Activated CD4-positive, alpha-beta memory T cell treated with anti-CD3 and anti-CD28 coated beads, Interleukin-2, amount 10 ng/mL, durations not matched to agents 7 days and 5 days (primary cell): Measurements from ENCODE around the gene TNFRSF21. TPM values are rescaled to one million over a fixed set of nuclear protein-coding genes. Genes with fewer than 3 reads are reported as not detected.
A peak's percentile ranks its signal among the peaks of the same experiment; 100 is the strongest.

Experiments
- CTCF ChIA-PET: fragments of 350-600 bp; sonication (Branson Sonifier 250); formaldehyde crosslinking; loops from one replicate; lab custom pipeline; 2021; ENCODE audit warnings: antibody characterized with exemption, inconsistent platforms; lab: Charles Lee
- POLR2A ChIA-PET: fragments of 350-600 bp; sonication (Branson Sonifier 250); formaldehyde crosslinking; loops from one replicate; lab custom pipeline; 2021; ENCODE audit warnings: antibody characterized with exemption; lab: Charles Lee
- DNase-seq: peaks from one replicate; pipeline ENCODE4 v3.0.0-alpha.2; 2020
- H3K27ac Mint-ChIP-seq: one replicate; pipeline ENCODE4 v1.8.0; 2021; ENCODE audit warnings: mild to moderate bottlenecking, mixed read lengths
- H3K27me3 Mint-ChIP-seq: one replicate; pipeline ENCODE4 v1.8.0; 2021; ENCODE audit warnings: mixed read lengths
- H3K36me3 Mint-ChIP-seq: one replicate; pipeline ENCODE4 v1.8.0; 2021; ENCODE audit warnings: low read depth, mixed read lengths
- H3K4me1 Mint-ChIP-seq: one replicate; pipeline ENCODE4 v1.8.0; 2021; ENCODE audit warnings: mixed read lengths
- H3K4me3 Mint-ChIP-seq: one replicate; pipeline ENCODE4 v1.8.0; 2021; ENCODE audit warnings: mild to moderate bottlenecking, mixed read lengths
- H3K9me3 Mint-ChIP-seq: one replicate; pipeline ENCODE4 v1.8.0; 2021; ENCODE audit warnings: mixed read lengths
- total RNA-seq, 2 experiments: library from RNA; stranded (reverse); gene quantifications; one replicate each; pipeline ENCODE4 v1.2.3, GENCODE V29; 2021

Gene TNFRSF21
- total RNA-seq, 2 experiments from 2014 or later = 0.18 TPM; not detected in 1

DNA sequence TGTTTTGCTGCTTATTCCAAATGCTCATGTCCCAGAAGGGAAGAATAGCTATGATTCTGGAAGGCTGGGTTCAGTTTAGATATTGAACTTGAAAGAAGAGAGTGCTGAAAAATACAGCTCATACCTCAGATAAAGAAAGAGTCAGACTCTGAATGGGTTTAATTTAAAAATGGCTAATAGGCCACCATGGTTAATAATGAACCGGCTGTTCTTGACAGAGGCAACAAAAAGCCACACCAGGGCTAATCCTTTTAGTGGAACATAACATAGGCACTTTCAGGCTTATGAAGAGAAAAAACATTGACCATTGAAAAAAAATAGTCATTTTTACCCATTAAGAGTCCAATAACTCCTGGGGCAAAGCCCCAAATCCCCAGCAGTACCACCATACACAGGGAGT, 59.4 kb downstream of the TNFRSF21 start:
- no peak overlapping the region for H3K27ac Mint-ChIP-seq
- no peaks in the 10 kb centered on the region for H3K27me3 Mint-ChIP-seq
- H3K9me3 Mint-ChIP-seq = no peaks in the 10 kb centered on the region
- ChIA-PET CTCF (no interaction called here), POLR2A (no interaction called here)
- no peak overlapping the region for H3K4me3 Mint-ChIP-seq
- no peaks in the 10 kb centered on the region for H3K4me1 Mint-ChIP-seq
- no peaks in the 10 kb centered on the region for H3K36me3 Mint-ChIP-seq
- no peak for DNase-seq

DNA sequence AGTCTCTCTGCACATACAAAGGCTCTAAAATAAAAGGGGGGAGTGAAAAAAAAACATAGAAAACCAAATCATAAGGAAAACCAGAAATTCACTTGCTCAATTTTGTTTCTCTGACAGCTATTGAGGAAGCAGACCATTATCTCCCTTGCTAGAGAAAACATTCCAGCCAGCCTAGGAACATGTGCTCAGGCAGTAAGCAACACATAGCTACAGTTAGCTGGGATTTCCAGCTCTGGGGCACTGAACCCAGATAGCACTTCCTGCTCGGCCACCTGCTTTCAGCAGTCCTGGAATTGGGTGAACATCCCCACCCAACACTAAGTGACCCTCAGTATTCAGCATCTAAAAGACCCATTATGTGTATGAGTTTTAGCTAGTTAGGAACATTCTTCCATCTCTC, 61.3 kb downstream of the TNFRSF21 start:
- Mint-ChIP-seq H3K27me3 (no peaks in the 10 kb centered on the region), H3K4me1 (no peaks in the 10 kb centered on the region), H3K27ac (no peak overlapping the region), H3K9me3 (no peaks in the 10 kb centered on the region), H3K36me3 (no peaks in the 10 kb centered on the region), H3K4me3 (no peak overlapping the region)
- ChIA-PET POLR2A (no interaction called here), CTCF (no interaction called here)
- DNase-seq = no peak

GRCh38 chr6:47247227-47247797, 62.4 kb downstream of the TNFRSF21 start:
- ChIA-PET CTCF (no interaction called here), POLR2A (no interaction called here)
- Mint-ChIP-seq H3K9me3 (no peaks in the 10 kb centered on the region), H3K4me1 (peaks cover 1% of the 10 kb centered on the region), H3K4me3 (no peak overlapping the region), H3K27ac (no peak overlapping the region), H3K36me3 (no peaks in the 10 kb centered on the region), H3K27me3 (no peaks in the 10 kb centered on the region)
- DNase-seq = no peak

GRCh38 chr6:47246551-47246950, 63.2 kb downstream of the TNFRSF21 start:
- Mint-ChIP-seq H3K27ac (no peak overlapping the region), H3K4me1 (peaks cover 2% of the 10 kb centered on the region), H3K36me3 (no peaks in the 10 kb centered on the region), H3K9me3 (no peaks in the 10 kb centered on the region), H3K27me3 (no peaks in the 10 kb centered on the region), H3K4me3 (no peak overlapping the region)
- ChIA-PET POLR2A (no interaction called here), CTCF (no interaction called here)
- DNase-seq = no peak

GRCh38 chr6:47245745-47246371, 63.8 kb downstream of the TNFRSF21 start:
- H3K36me3 Mint-ChIP-seq = no peaks in the 10 kb centered on the region
- H3K27ac Mint-ChIP-seq = no peak overlapping the region
- POLR2A ChIA-PET = no interaction called here
- no peak for DNase-seq
- H3K9me3 Mint-ChIP-seq = no peaks in the 10 kb centered on the region
- peaks cover 2% of the 10 kb centered on the region for H3K4me1 Mint-ChIP-seq
- CTCF ChIA-PET = no interaction called here
- H3K4me3 Mint-ChIP-seq = no peak overlapping the region
- no peaks in the 10 kb centered on the region for H3K27me3 Mint-ChIP-seq

GRCh38 chr6:47242483-47243386, 67.0 kb downstream of the TNFRSF21 start:
- no peaks in the 10 kb centered on the region for H3K36me3 Mint-ChIP-seq
- peaks cover 2% of the 10 kb centered on the region for H3K4me1 Mint-ChIP-seq
- H3K9me3 Mint-ChIP-seq = no peaks in the 10 kb centered on the region
- peak; percentile 40 for DNase-seq
- H3K27ac Mint-ChIP-seq = no peak overlapping the region
- CTCF ChIA-PET = interaction anchor here (0.7 kb wide), 1 partner anchor 20 kb away, joined by 3 read pairs; no protein-coding TSS in a partner anchor
- H3K27me3 Mint-ChIP-seq = no peaks in the 10 kb centered on the region
- H3K4me3 Mint-ChIP-seq = no peak overlapping the region
- POLR2A ChIA-PET = no interaction called here

- POLR2A ChIA-PET = no interaction called here
- Mint-ChIP-seq H3K4me3 (no peak overlapping the region), H3K9me3 (no peaks in the 10 kb centered on the region), H3K27ac (no peak overlapping the region), H3K4me1 (peaks cover 2% of the 10 kb centered on the region), H3K27me3 (no peaks in the 10 kb centered on the region), H3K36me3 (no peaks in the 10 kb centered on the region)
- DNase-seq = no peak
- CTCF ChIA-PET = interaction anchor here (0.7 kb wide), 1 partner anchor 21 kb away, joined by 3 read pairs; no protein-coding TSS in a partner anchor
Observed at GRCh38 chr6:47241742-47242482, 67.8 kb downstream of the TNFRSF21 start.

DNA sequence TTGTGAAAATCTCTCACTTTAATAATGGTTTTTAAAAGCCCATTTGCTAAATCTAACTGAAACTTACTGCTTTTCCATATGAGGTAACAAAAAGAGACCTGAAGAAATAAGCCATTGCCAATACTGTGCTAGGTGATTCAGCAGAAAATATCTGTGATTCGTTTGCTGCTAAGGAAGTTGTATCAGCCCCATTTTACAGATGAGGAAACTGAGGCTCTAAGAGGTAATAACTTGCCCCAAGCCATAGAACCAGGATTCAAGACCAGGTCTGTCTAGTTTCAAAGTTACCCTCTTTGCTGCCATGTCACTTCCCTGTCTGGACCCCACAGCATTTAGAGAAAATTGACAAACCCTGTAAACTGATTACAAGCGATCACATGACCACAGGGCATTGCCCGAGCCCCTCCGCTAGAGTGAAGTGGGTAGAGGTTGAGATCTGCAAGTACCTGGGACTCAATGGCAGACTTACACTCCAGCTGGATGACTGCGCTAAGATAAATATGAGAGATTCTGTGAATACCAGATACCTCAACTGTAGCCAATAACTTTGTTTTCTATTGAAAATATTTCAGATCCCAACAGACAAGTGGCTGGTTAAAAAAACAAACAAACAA, 69.3 kb downstream of the TNFRSF21 start:
- H3K27me3 Mint-ChIP-seq = no peaks in the 10 kb centered on the region
- DNase-seq = no peak
- H3K4me3 Mint-ChIP-seq = no peak overlapping the region
- H3K36me3 Mint-ChIP-seq = no peaks in the 10 kb centered on the region
- no peak overlapping the region for H3K27ac Mint-ChIP-seq
- no peaks in the 10 kb centered on the region for H3K9me3 Mint-ChIP-seq
- ChIA-PET CTCF (no interaction called here), POLR2A (no interaction called here)
- H3K4me1 Mint-ChIP-seq = peaks cover 2% of the 10 kb centered on the region

DNA sequence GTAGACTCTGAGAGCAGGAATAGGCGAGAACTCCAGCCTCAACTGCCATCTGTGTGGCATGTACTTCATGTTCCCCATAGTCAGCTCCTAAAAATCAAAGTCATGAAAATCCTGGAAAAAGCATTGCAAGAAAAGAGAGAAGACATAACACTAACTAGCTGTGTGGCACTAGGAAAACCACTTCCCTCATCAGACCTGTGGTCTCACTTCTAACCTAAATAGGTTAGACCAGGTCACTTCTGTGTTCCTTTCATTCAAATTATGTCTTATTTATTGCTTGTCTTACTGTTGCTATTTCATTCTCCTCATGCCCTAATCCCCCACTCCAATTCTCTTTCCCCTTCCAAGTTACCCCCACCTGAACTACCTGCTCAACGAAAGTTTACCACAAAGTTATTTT, 70.2 kb downstream of the TNFRSF21 start:
- ChIA-PET POLR2A (no interaction called here), CTCF (no interaction called here)
- H3K36me3 Mint-ChIP-seq = no peaks in the 10 kb centered on the region
- no peaks in the 10 kb centered on the region for H3K27me3 Mint-ChIP-seq
- H3K27ac Mint-ChIP-seq = no peak overlapping the region
- H3K4me3 Mint-ChIP-seq = no peak overlapping the region
- DNase-seq = no peak
- H3K9me3 Mint-ChIP-seq = no peaks in the 10 kb centered on the region
- peaks cover 2% of the 10 kb centered on the region for H3K4me1 Mint-ChIP-seq

GRCh38 chr6:47238456-47238995, 71.2 kb downstream of the TNFRSF21 start:
- peaks cover 2% of the 10 kb centered on the region for H3K4me1 Mint-ChIP-seq
- H3K4me3 Mint-ChIP-seq = no peak overlapping the region
- no peaks in the 10 kb centered on the region for H3K27me3 Mint-ChIP-seq
- H3K9me3 Mint-ChIP-seq = no peaks in the 10 kb centered on the region
- ChIA-PET POLR2A (no interaction called here), CTCF (no interaction called here)
- DNase-seq = no peak
- no peak overlapping the region for H3K27ac Mint-ChIP-seq
- H3K36me3 Mint-ChIP-seq = no peaks in the 10 kb centered on the region

DNA sequence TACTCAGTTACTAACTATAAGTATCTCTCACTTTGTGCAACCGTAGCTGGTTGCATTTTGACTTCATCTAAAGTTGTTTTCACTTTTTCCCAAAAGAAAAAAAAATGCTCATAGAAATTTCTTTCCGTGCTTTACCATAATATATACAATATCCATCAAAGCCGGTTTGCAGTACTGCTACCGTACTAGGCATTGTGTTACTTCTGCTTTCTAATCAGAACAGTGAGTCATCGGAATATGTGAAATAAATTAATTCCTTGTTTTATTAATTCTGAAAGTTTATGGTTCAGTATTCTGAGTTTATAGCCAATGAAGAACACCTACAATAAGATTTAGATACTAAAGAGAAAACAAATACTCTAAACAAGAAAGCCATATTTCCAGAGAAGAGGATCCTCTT, 72.5 kb downstream of the TNFRSF21 start:
- no peaks in the 10 kb centered on the region for H3K36me3 Mint-ChIP-seq
- DNase-seq = no peak
- CTCF ChIA-PET = no interaction called here
- no peaks in the 10 kb centered on the region for H3K9me3 Mint-ChIP-seq
- no peaks in the 10 kb centered on the region for H3K27me3 Mint-ChIP-seq
- no peak overlapping the region for H3K4me3 Mint-ChIP-seq
- no peak overlapping the region for H3K27ac Mint-ChIP-seq
- H3K4me1 Mint-ChIP-seq = no peaks in the 10 kb centered on the region
- POLR2A ChIA-PET = no interaction called here

GRCh38 chr6:47235964-47236760, 73.5 kb downstream of the TNFRSF21 start:
- DNase-seq = no peak
- ChIA-PET CTCF (no interaction called here), POLR2A (no interaction called here)

More at GRCh38 chr6:47235964-47236760, 73.5 kb downstream of the TNFRSF21 start:
- H3K27ac Mint-ChIP-seq = no peak overlapping the region
- no peaks in the 10 kb centered on the region for H3K9me3 Mint-ChIP-seq
- no peaks in the 10 kb centered on the region for H3K27me3 Mint-ChIP-seq
- H3K36me3 Mint-ChIP-seq = no peaks in the 10 kb centered on the region
- H3K4me3 Mint-ChIP-seq = no peak overlapping the region
- no peaks in the 10 kb centered on the region for H3K4me1 Mint-ChIP-seq
